Measurements from ENCODE around the gene C1orf232. TPM values are rescaled to one million over a fixed set of nuclear protein-coding genes. Genes with fewer than 3 reads are reported as not detected.

The C1orf232 gene
- not detected for total RNA-seq

DNA sequence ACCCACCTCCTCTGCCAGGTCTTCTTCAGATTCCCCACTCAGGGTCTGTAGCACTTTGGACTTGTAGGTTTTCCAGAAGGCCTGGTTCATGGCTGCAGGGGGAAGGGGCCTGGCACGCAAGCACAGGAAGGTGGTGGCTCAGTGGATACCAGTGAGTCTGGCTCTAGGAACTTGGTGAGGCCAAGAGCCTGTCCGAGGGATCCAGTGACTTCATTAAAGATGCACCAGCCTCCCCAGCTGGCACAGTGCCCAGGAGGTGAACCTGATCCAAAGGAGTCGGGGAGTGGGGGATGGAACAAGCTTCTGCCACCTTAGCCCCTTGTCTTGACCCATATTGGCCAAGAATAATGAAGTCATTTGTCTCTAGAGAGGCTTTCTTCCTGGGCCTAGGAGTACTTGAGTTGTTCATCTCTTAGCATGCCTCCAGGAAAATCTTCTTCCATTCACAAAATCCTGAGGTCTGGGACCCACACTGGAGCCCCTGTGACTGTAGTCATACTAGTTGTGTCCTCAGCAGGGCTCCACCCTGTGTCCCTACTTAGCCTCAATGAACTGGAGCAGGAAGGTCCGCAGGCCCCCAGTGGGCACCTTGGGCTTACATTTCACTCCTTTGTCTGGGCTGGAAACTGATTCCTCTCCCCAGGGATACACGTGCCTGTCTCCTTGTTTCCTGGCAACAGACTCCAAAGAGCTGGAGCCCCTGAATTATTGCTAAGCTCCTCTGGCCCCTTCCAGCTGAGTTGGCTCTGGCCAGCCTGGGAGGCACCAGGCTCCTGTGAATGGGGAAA is at the start of gene C1orf232:
Gene C1orf232 (minus strand): TSS at position 554 of the 788 bp plus-strand sequence. CDS start 464 bp downstream, at position 90.
- Histone ChIP-seq H3K9ac (ENCODE audit: low read depth in 2 of 2, low read length in 2 of 2) (peak within 1 kb of the TSS; percentile 85 to 97), H3K27ac (peak within 1 kb of the TSS; percentile 48), H3K4me3 (peak within 1 kb of the TSS; percentile 92), H3K9me3 (no peaks in the 10 kb centered on the region), H3K27me3 (no peaks in the 10 kb centered on the region), H3K36me3 (no peaks in the 10 kb centered on the region), H3K4me1 (peaks cover 6% of the 10 kb centered on the region)
- TF ChIP-seq, protein P1, sequence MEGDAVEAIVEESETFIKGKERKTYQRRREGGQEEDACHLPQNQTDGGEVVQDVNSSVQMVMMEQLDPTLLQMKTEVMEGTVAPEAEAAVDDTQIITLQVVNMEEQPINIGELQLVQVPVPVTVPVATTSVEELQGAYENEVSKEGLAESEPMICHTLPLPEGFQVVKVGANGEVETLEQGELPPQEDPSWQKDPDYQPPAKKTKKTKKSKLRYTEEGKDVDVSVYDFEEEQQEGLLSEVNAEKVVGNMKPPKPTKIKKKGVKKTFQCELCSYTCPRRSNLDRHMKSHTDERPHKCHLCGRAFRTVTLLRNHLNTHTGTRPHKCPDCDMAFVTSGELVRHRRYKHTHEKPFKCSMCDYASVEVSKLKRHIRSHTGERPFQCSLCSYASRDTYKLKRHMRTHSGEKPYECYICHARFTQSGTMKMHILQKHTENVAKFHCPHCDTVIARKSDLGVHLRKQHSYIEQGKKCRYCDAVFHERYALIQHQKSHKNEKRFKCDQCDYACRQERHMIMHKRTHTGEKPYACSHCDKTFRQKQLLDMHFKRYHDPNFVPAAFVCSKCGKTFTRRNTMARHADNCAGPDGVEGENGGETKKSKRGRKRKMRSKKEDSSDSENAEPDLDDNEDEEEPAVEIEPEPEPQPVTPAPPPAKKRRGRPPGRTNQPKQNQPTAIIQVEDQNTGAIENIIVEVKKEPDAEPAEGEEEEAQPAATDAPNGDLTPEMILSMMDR (IDR thresholded peaks at IDR 0.05) = no peak
- no peak for DNase-seq
- intact Hi-C loops (cut with DNase I) = loop anchor here (5.0 to 10.0 kb wide), 2 partner anchors 64 to 156 kb away; partner anchors contain the start of gene CEP85

DNA sequence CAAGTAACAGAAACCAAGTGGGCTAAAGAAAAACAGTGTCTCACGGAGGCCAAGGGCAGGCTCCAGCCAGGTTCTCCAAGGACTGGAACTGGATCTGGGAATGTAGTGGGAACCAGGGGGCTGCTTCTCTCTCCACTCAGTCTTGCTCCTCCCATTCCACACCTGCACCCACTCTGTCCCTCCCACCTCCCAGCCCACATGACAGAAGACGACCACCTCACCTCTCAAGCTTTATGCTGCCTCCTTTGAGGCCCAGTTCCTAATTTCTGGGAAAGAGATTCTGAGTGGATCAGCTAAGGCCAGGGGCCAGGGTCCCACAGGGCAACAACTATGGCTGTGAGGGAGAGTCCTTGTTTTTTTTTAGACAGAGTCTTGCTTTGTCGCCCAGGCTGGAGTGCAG is 46.5 kb upstream of the C1orf232 start:
- DNase-seq = no peak
- no peaks in the 10 kb centered on the region for H3K36me3 ChIP-seq
- no peaks in the 10 kb centered on the region for H3K4me1 ChIP-seq
- H3K27ac ChIP-seq = no peak overlapping the region
- no peak overlapping the region for H3K9ac ChIP-seq (ENCODE audit: low read depth in 2 of 2, low read length in 2 of 2)
- intact Hi-C loops (cut with DNase I) = no loop called here
- TF ChIP-seq, protein P1 (IDR thresholded peaks at IDR 0.05) = no peak
- H3K27me3 ChIP-seq = no peaks in the 10 kb centered on the region
- H3K4me3 ChIP-seq = no peak overlapping the region
- H3K9me3 ChIP-seq = no peaks in the 10 kb centered on the region

DNA sequence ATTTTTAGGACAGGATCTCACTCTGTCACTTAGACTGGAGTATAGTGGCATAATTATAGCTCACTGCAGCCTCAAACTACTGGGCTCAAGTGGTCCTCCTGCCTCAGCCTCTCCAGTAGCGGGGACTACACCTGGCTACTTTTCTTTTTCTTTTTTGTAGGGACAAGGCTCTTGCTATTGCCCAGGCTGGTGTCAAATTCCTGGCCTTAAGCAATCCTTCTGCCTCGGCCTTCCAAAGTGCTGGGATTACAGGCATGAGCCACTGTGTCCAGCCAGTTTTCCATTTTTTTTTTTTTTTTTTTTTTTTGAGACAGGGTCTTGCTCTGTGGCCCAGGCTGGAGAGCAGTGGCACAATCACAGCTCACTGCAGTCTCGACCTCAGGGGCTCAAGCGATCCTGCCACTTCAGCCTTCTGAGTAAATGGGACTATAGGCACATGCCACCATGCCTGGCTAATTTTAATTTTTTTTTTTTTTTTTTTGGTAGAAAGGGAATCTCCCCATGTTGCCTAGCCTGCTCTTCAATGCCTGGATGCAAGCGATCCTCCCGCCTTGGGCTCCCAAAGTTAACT is 44.7 kb upstream of the C1orf232 start:
- DNase-seq = no peak
- TF ChIP-seq, protein P1 (IDR thresholded peaks at IDR 0.05) = no peak

DNA sequence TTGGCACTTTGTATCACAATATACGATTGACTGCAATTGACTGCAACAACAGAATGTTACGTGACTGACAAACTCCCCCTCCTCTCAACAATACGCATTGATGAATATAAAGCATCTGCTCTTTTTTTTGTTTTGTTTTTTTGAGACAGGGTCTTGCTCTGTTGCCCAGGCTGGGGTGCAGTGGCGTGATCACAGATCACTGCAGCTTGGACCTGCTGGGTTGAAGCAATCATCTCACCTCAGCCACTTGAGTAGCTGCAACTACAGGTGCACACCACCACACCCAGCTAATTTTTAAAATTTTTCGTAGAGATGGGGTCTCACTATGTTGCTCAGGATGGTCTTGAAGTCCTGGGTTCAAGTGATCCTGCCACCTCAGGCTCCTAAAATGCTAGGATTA is 44.0 kb upstream of the C1orf232 start:
- H3K9ac ChIP-seq (ENCODE audit: low read depth in 2 of 2, low read length in 2 of 2) = no peak overlapping the region
- no peaks in the 10 kb centered on the region for H3K9me3 ChIP-seq
- TF ChIP-seq, protein P1 (IDR thresholded peaks at IDR 0.05) = no peak
- no peak for DNase-seq
- H3K27me3 ChIP-seq = peaks cover 2% of the 10 kb centered on the region
- intact Hi-C loops (cut with DNase I) = no loop called here
- H3K36me3 ChIP-seq = no peaks in the 10 kb centered on the region
- no peak overlapping the region for H3K4me3 ChIP-seq
- no peaks in the 10 kb centered on the region for H3K4me1 ChIP-seq
- no peak overlapping the region for H3K27ac ChIP-seq

More for the DNA sequence above, 44.7 kb upstream of the C1orf232 start:
- no peak overlapping the region for H3K27ac ChIP-seq
- H3K9ac ChIP-seq (ENCODE audit: low read depth in 2 of 2, low read length in 2 of 2) = no peak overlapping the region
- H3K9me3 ChIP-seq = no peaks in the 10 kb centered on the region
- no peaks in the 10 kb centered on the region for H3K4me1 ChIP-seq
- no peak overlapping the region for H3K4me3 ChIP-seq
- intact Hi-C loops (cut with DNase I) = no loop called here
- no peaks in the 10 kb centered on the region for H3K36me3 ChIP-seq
- H3K27me3 ChIP-seq = no peaks in the 10 kb centered on the region

DNA sequence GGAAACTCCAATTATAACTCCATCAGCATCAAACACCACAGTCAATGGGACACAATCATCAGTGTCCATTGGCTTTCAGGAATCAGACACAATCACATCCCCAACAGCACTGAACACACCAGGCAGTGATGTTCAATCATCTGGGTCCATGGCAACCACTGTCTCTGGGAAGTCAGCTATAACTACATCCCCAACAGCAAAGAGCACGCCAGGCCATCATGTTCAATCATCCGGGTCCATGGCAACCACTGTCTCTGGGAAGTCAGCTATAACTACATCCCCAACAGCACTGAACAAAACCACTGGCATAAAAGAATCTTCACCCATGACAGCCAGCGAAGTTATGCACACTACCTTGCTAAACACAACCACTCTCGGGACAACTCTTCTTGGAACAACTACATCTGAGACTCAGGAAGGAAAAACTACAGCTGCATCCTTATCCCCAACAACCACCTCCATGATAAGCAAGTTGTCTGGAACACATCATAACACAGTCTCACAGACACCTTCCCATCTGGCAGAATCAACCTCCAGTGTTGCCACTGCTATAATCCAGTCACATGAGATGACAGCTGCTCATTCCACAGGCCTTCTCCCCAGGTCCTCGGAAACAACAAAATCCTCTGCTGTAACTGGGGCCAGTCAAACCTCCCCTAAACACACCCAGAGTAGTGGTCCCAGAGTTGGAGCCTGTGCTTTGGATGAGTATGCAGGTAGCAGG is 41.5 kb upstream of the C1orf232 start:
- Histone ChIP-seq H3K9ac (ENCODE audit: low read depth in 2 of 2, low read length in 2 of 2) (no peak overlapping the region), H3K36me3 (no peaks in the 10 kb centered on the region), H3K27ac (no peak overlapping the region), H3K9me3 (no peaks in the 10 kb centered on the region), H3K27me3 (peaks cover 3% of the 10 kb centered on the region), H3K4me3 (no peak overlapping the region), H3K4me1 (no peaks in the 10 kb centered on the region)
- no peak for DNase-seq
- TF ChIP-seq, protein P1 (IDR thresholded peaks at IDR 0.05) = no peak
- intact Hi-C loops (cut with DNase I) = no loop called here
